Measurements from ENCODE around the gene PRR35. TPM values are rescaled to one million over a fixed set of nuclear protein-coding genes. Genes with fewer than 3 reads are reported as not detected.

The PRR35 gene
- total and polyA plus RNA-seq, 7 donors, result not detected

DNA sequence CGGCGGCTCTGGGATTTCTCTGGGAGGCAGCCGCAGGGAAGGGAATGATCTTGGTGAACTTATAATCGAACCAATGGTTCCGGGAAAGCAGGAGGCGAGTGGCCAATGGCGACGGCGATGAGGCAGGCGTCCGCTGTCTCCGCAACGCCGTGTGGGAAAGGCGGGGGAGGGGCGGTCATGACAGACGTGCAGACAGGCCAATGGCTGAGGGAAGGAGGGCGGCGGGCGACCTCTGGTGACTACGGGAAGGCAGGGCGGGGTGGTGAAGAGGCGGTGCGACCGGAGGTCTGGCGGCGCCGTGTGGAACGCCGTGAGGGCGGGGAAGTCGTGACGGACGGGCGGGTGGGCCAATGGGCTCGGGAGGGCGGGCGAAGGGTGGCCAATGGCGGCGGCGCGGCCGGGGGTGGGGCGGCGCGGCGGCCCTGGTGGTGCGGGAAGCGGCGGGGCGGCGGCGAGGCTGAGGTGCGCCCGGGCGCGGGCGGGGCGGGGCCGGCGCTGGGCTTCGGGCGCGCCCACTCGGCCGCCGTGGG, 29.5 kb downstream of the PRR35 start, which contains the start of gene RAB40C:
Gene RAB40C (plus strand): TSS at position 409 of the 530 bp plus-strand sequence. CDS start 226 bp downstream, outside the sequence.
- peak; percentile 100 for DNase-seq
- Histone ChIP-seq H3K4me1 (peaks cover 0 to 45% (median 42%) of the 10 kb centered on the region in 4 donors), H3K27ac (peak within 1 kb of the TSS; percentile 95 to 99 (median 96)), H3K4me3 (peak within 1 kb of the TSS; percentile 62 to 97 (median 90)), H3K36me3 (peaks cover 0 to 4% (median 0%) of the 10 kb centered on the region in 4 donors), H3K9me3 (no peaks in the 10 kb centered on the region), H3K27me3 (peaks cover 0 to 7% (median 3%) of the 10 kb centered on the region in 3 donors)
- TF ChIP-seq POLR2A (IDR thresholded peaks at IDR 0.05) (no peak), EP300 (IDR thresholded peaks at IDR 0.05) (no peak), POLR2AphosphoS5 (IDR thresholded peaks at IDR 0.05) (no peak)
- TF ChIP-seq, protein P1, sequence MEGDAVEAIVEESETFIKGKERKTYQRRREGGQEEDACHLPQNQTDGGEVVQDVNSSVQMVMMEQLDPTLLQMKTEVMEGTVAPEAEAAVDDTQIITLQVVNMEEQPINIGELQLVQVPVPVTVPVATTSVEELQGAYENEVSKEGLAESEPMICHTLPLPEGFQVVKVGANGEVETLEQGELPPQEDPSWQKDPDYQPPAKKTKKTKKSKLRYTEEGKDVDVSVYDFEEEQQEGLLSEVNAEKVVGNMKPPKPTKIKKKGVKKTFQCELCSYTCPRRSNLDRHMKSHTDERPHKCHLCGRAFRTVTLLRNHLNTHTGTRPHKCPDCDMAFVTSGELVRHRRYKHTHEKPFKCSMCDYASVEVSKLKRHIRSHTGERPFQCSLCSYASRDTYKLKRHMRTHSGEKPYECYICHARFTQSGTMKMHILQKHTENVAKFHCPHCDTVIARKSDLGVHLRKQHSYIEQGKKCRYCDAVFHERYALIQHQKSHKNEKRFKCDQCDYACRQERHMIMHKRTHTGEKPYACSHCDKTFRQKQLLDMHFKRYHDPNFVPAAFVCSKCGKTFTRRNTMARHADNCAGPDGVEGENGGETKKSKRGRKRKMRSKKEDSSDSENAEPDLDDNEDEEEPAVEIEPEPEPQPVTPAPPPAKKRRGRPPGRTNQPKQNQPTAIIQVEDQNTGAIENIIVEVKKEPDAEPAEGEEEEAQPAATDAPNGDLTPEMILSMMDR (IDR thresholded peaks at IDR 0.05), result no peak
- 1% methylated on average over 67 of the region's 67 CpGs for WGBS, 2 donors
- intact Hi-C loops (cut with DNase I), result loop anchor here (1.0 to 2.0 kb wide), 4 partner anchors 19 to 91 kb away; partner anchors contain the start of genes METTL26 and STUB1

DNA sequence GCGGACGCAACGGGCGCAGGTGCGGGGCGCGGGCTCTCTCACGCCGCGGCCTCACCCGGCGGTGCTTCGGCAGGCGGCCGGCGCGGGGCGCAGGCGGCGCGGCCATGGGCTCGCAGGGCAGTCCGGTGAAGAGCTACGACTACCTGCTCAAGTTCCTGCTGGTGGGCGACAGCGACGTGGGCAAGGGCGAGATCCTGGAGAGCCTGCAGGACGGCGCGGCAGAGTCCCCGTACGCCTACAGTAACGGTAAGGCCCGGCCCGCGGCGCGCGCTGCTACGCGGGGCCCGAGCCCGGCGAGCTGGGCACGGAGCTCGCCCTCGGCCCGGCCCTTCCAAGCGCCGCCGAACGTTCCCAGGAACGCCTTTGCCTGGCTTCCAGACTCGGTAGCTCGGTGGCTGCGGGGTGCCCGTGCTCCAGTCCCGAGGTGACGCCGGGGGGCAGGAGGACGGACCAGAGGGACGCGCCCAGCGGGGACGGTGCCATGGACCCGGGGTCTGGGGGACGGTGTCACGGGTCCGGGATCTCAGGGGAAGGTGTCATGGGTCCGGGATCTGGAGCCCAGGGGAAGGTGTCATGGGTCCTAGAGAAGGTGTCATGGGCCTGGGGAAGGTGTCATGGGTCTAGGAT, 30.1 kb downstream of the PRR35 start:
- intact Hi-C loops (cut with DNase I), result no loop called here
- peak overlapping the region; percentile 58 to 97 (median 74) for H3K4me3 ChIP-seq
- H3K27ac ChIP-seq, result peak overlapping the region; percentile 85 to 95 (median 85)
- no peaks in the 10 kb centered on the region for H3K9me3 ChIP-seq
- TF ChIP-seq POLR2AphosphoS5 (IDR thresholded peaks at IDR 0.05) (no peak), POLR2A (IDR thresholded peaks at IDR 0.05) (no peak), EP300 (IDR thresholded peaks at IDR 0.05) (no peak)
- TF ChIP-seq, protein P1 (IDR thresholded peaks at IDR 0.05), result no peak
- 0 to 1% methylated on average over 71 of the region's 71 CpGs for WGBS, 2 donors
- peaks cover 0 to 4% (median 0%) of the 10 kb centered on the region in 4 donors for H3K36me3 ChIP-seq
- DNase-seq, result peak; percentile 78
- H3K4me1 ChIP-seq, result peaks cover 0 to 45% (median 42%) of the 10 kb centered on the region in 4 donors
- H3K27me3 ChIP-seq, result peaks cover 0 to 5% (median 2%) of the 10 kb centered on the region in 3 donors

DNA sequence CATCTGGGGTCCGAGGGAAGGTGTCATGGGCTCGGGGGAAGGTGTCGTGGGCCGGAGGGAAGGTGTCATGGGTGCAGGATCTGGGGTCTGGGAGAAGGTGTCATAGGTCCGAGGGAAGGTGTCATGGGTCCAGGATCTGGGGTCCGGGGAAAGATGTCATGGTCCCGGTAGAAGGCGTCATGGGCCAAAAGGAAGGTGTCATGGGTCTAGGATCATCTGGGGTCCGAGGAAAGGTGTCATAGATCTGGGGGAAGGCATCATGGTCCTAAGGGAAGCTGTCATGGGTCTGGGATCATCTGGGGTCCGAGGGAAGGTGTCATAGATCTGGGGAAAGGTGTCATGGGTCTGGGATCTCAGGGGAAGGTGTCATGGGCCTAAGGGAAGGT, 30.6 kb downstream of the PRR35 start:
- peaks cover 0 to 45% (median 42%) of the 10 kb centered on the region in 4 donors for H3K4me1 ChIP-seq
- peak; percentile 65 for DNase-seq

DNA sequence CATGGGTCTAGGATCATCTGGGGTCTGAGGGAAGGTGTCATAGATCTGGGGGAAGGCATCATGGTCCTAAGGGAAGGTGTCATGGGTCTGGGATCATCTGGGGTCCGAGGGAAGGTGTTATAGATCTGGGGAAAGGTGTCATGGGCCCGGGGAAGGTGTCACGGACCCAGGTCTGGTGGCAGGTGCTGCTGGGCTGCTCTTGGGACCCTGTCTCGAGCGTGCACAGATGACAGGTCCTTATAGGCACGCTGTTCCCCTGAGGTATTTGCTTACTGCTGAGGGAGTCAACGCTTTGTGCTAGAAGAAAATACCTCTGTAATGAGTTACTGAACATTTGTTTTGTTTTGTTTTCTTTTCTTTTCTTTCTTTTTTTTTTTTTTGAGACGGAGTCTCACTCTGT, 31.0 kb downstream of the PRR35 start:
- no peaks in the 10 kb centered on the region for H3K9me3 ChIP-seq
- DNase-seq, result no peak
- no peak overlapping the region for H3K27ac ChIP-seq
- H3K36me3 ChIP-seq, result peaks cover 0 to 4% (median 0%) of the 10 kb centered on the region in 4 donors
- peak overlapping the region in 2 of 4 donors; percentile 62 to 87 for H3K4me3 ChIP-seq
- 31 to 85% methylated on average over 8 of the region's 8 CpGs for WGBS, 2 donors
- H3K4me1 ChIP-seq, result peaks cover 0 to 45% (median 42%) of the 10 kb centered on the region in 4 donors
- intact Hi-C loops (cut with DNase I), result no loop called here
- H3K27me3 ChIP-seq, result no peaks in the 10 kb centered on the region
- TF ChIP-seq POLR2A (IDR thresholded peaks at IDR 0.05) (no peak), POLR2AphosphoS5 (IDR thresholded peaks at IDR 0.05) (no peak), EP300 (IDR thresholded peaks at IDR 0.05) (no peak)
- TF ChIP-seq, protein P1 (IDR thresholded peaks at IDR 0.05), result no peak

More for the DNA sequence above, 30.6 kb downstream of the PRR35 start:
- Histone ChIP-seq H3K36me3 (peaks cover 0 to 4% (median 0%) of the 10 kb centered on the region in 4 donors), H3K27me3 (no peaks in the 10 kb centered on the region), H3K27ac (peak overlapping the region in 3 of 4 donors; percentile 85 to 95 (median 85)), H3K4me3 (peak overlapping the region; percentile 58 to 97 (median 74)), H3K9me3 (no peaks in the 10 kb centered on the region)
- 13 to 54% methylated on average over 10 of the region's 10 CpGs for WGBS, 2 donors
- no peak for TF ChIP-seq EP300 (IDR thresholded peaks at IDR 0.05)
- no peak for TF ChIP-seq POLR2AphosphoS5 (IDR thresholded peaks at IDR 0.05)
- no peak for TF ChIP-seq POLR2A (IDR thresholded peaks at IDR 0.05)
- TF ChIP-seq, protein P1 (IDR thresholded peaks at IDR 0.05), result no peak
- intact Hi-C loops (cut with DNase I), result no loop called here

Data from sigmoid colon (tissue), 7 donors.